Spleen (tissue), 11 donors: ENCODE measurements around the gene C15orf40. TPM values are rescaled to one million over a fixed set of nuclear protein-coding genes. Genes with fewer than 3 reads are reported as not detected.

Experiments
- DNase-seq: peaks from one replicate; pipeline ENCODE4 v3.0.0-alpha.2; 2020
- H3K27ac ChIP-seq, 8 donors: fragments of 200-600 bp; sonication (generic) in 7 of 8; 1 replicate in 4 of 8; 2 replicates in 4 of 8; pipeline versions ENCODE4 v1.5.0 to v1.8.0; 2016 to 2021; ENCODE audit warnings: inconsistent platforms in 4 of 8, mild to moderate bottlenecking in 4 of 8, moderate library complexity in 1 of 8
- H3K27me3 ChIP-seq, 7 donors: fragments of 200-600 bp; sonication (generic) in 6 of 7; replicated peaks in 1 of 7; 1 replicate in 4 of 7; 2 replicates in 3 of 7; pipeline versions ENCODE4 v1.5.0 to v1.8.0; 2016 to 2021; ENCODE audit warnings: inconsistent platforms in 3 of 7, mild to moderate bottlenecking in 1 of 7
- H3K36me3 ChIP-seq, 6 donors: fragments of 200-600 bp; sonication (generic) in 5 of 6; 1 replicate in 4 of 6; 2 replicates in 2 of 6; pipeline versions ENCODE4 v1.5.0 to v1.8.0; 2016 to 2021; ENCODE audit warnings: inconsistent platforms in 2 of 6
- H3K4me1 ChIP-seq, 6 donors: fragments of 200-600 bp; sonication (generic) in 5 of 6; 1 replicate in 3 of 6; 2 replicates in 3 of 6; pipeline versions ENCODE4 v1.5.0 to v1.8.0; 2016 to 2021; ENCODE audit warnings: inconsistent platforms in 3 of 6
- H3K4me3 ChIP-seq, 8 donors: fragments of 200-600 bp; sonication (generic) in 7 of 8; 1 replicate in 4 of 8; 2 replicates in 4 of 8; pipeline versions ENCODE4 v1.5.0 to v1.8.0; 2016 to 2021; ENCODE audit warnings: inconsistent platforms in 4 of 8, mild to moderate bottlenecking in 4 of 8, moderate library complexity in 2 of 8
- H3K9me3 ChIP-seq, 8 donors: fragments of 200-600 bp; sonication (generic) in 7 of 8; 1 replicate in 4 of 8; 2 replicates in 4 of 8; pipeline versions ENCODE4 v1.5.0 to v1.8.0; 2016 to 2021; ENCODE audit warnings: inconsistent platforms in 4 of 8
- POLR2A ChIP-seq, 3 donors: fragments of 450-650 bp; IDR thresholded peaks; one replicate each; pipeline ENCODE4 v1.5.1; 2017; ENCODE audit warnings: antibody characterized with exemption in 3 of 3, mild to moderate bottlenecking in 1 of 3
- POLR2AphosphoS5 ChIP-seq, 3 donors: sonication (generic); formaldehyde crosslinking; IDR thresholded peaks; one replicate each; pipeline ENCODE4 v1.5.1; 2017; ENCODE audit warnings: antibody characterized with exemption in 3 of 3
- WGBS, 5 donors: extraction: QIAGEN DNeasy Blood & Tissue Kit in 3 of 5; methylation state at CpG; one replicate each; pipeline versions ENCODE4 v1.1.5 to v1.1.7; 2013 to 2018; 5-methylcytosine and 5-hydroxymethylcytosine counted together
- intact Hi-C: fragments of 100-400 bp; cut with DNase I; formaldehyde crosslinking; loops from one replicate; pipeline ENCODE4 v1.15.0; 2023; ENCODE audit warnings: low total_unique reads
- polyA plus RNA-seq, 3 donors: library from polyadenylated mRNA; stranded (reverse); fragments of 200-250 nt; gene quantifications; one replicate each; pipeline ENCODE4 v1.2.1, GENCODE V29; 2013
- total RNA-seq, 7 donors: library from RNA; depleted of rRNA in 3 of 7; stranded (reverse); fragments of >200 nt in 3 of 7; fragmentation: NEBNext Ultra II Directional in 4 of 7; extraction: Animal tissue kit (Norgen Biotek cat#: 25700) in 4 of 7; gene quantifications; one replicate each; pipeline versions ENCODE4 v1.1.0 to v1.2.1, GENCODE V29; 2016 to 2021
- TF ChIP-seq, protein P1 (sequence below), 11 experiments: fragments of 200-600 bp in 7 of 11; fragments of 450-650 bp in 4 of 11; sonication (generic) in 4 of 11; IDR thresholded peaks in 8 of 11; conservative IDR thresholded peaks in 3 of 11; 1 replicate in 7 of 11; 2 replicates in 4 of 11; pipeline versions ENCODE4 v1.4.0 to v1.8.0; 2016 to 2021; ENCODE audit warnings: antibody characterized with exemption in 11 of 11, inconsistent platforms in 4 of 11, mild to moderate bottlenecking in 1 of 11
- donor health status: healthy with polysubstance abuse.
- donor health status: DM: no; HTN: no; CAD: no; lungs with moderate emphysema.
- donor health status: DM: no; HTN: no; CAD: no.
- donor health status: Bipolar disorder and iron deficiency.
- donor health status: healthy.
- donor health status: DM: no; HTN: no; CAD: no.
- donor health status: DM: yes; HTN: yes; CAD: no.

Gene C15orf40
- total and polyA plus RNA-seq, 10 donors = 12.9 to 34.9 (median 23.0) TPM

DNA sequence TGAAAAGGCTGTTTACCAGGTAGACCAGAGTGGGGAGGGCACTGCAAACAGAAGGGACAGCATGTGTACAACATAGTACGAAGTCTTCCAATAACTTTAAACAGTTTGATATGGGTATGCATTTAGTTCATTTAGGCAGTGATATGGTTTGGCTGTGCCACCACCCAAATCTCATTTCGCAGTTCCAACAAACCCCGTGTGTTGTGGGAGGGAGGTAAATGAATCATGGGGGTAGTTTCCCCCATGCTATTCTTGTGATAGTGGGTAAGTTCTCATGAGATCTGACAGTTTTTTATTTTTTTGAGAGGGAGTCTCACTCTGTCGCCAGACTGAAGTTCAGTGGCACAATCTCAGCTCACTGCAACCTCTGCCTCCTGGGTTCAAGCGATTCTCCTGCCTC is 33.0 kb downstream of the C15orf40 start:
- Histone ChIP-seq H3K27ac (no peak overlapping the region), H3K4me3 (no peak overlapping the region)
- intact Hi-C loops = no loop called here

DNA sequence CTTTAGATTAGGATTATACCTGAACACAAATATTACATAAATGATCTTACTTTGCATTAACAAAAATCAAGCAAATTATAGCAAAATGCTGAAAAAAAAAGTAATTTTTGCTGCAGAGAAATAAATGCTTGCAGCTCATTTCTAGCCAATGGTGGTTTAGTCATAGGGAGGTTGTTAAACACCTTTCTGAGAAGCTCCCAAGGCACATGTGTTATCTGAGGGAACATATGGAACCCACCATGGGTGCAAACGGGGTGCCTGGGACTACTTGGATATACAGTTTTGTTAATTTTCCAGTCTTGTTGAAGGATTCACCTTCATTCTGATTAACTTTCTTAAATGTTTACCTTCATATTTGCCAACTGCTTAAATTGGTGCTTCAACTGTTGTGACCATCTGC is 34.4 kb downstream of the C15orf40 start:
- Histone ChIP-seq H3K36me3 (peaks cover 0 to 3% (median 0%) of the 10 kb centered on the region in 6 donors), H3K4me3 (no peak overlapping the region), H3K9me3 (no peaks in the 10 kb centered on the region), H3K27ac (no peak overlapping the region), H3K4me1 (no peaks in the 10 kb centered on the region), H3K27me3 (no peaks in the 10 kb centered on the region)
- DNase-seq = no peak
- WGBS, 5 donors = 81 to 96% (median 86%) methylated on average over 1 of the region's 1 CpG
- intact Hi-C loops = no loop called here
- TF ChIP-seq, protein P1, sequence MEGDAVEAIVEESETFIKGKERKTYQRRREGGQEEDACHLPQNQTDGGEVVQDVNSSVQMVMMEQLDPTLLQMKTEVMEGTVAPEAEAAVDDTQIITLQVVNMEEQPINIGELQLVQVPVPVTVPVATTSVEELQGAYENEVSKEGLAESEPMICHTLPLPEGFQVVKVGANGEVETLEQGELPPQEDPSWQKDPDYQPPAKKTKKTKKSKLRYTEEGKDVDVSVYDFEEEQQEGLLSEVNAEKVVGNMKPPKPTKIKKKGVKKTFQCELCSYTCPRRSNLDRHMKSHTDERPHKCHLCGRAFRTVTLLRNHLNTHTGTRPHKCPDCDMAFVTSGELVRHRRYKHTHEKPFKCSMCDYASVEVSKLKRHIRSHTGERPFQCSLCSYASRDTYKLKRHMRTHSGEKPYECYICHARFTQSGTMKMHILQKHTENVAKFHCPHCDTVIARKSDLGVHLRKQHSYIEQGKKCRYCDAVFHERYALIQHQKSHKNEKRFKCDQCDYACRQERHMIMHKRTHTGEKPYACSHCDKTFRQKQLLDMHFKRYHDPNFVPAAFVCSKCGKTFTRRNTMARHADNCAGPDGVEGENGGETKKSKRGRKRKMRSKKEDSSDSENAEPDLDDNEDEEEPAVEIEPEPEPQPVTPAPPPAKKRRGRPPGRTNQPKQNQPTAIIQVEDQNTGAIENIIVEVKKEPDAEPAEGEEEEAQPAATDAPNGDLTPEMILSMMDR (IDR thresholded peaks at IDR 0.05 in 8 of 11, conservative IDR thresholded peaks at IDR 0.05 in 3 of 11) = no peak
- no peak for TF ChIP-seq POLR2AphosphoS5 (IDR thresholded peaks at IDR 0.05)
- no peak for TF ChIP-seq POLR2A (IDR thresholded peaks at IDR 0.05)

More for the DNA sequence above, 33.0 kb downstream of the C15orf40 start:
- WGBS, 5 donors = 85 to 95% (median 89%) methylated on average over 5 of the region's 5 CpGs
- Histone ChIP-seq H3K9me3 (no peaks in the 10 kb centered on the region), H3K27me3 (no peaks in the 10 kb centered on the region), H3K36me3 (peaks cover 0 to 3% (median 0%) of the 10 kb centered on the region in 6 donors), H3K4me1 (no peaks in the 10 kb centered on the region)
- TF ChIP-seq, protein P1 (IDR thresholded peaks at IDR 0.05 in 8 of 11, conservative IDR thresholded peaks at IDR 0.05 in 3 of 11) = no peak
- TF ChIP-seq POLR2AphosphoS5 (IDR thresholded peaks at IDR 0.05) = no peak
- no peak for TF ChIP-seq POLR2A (IDR thresholded peaks at IDR 0.05)
- DNase-seq = no peak

DNA sequence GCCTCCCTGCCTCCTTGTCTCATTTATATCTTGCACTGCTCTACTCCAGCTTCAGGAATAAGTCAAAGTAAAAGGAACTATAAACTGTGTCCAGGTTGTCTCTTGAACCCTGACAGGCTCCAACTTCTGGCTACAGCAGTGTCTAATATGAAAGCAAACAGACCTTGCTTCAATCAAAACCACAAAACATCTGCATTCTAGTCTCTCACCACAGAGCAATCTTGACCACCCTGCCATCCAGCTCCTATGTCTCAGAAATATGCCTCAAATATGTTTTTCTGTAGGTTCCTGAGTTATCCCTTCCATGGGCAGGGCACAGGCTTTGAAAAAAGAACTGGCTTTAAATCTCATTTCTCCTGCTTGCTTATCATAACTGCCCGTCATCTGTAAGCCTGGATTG is 38.4 kb downstream of the C15orf40 start:
- no peak for DNase-seq
- 78 to 97% (median 89%) methylated on average over 1 of the region's 1 CpG for WGBS, 5 donors
- no peak overlapping the region for H3K27ac ChIP-seq
- intact Hi-C loops = no loop called here
- TF ChIP-seq POLR2A (IDR thresholded peaks at IDR 0.05) (no peak), POLR2AphosphoS5 (IDR thresholded peaks at IDR 0.05) (no peak)
- TF ChIP-seq, protein P1 (IDR thresholded peaks at IDR 0.05 in 8 of 11, conservative IDR thresholded peaks at IDR 0.05 in 3 of 11) = no peak
- no peaks in the 10 kb centered on the region for H3K9me3 ChIP-seq
- H3K27me3 ChIP-seq = no peaks in the 10 kb centered on the region
- H3K36me3 ChIP-seq = peaks cover 0 to 2% (median 0%) of the 10 kb centered on the region in 6 donors
- H3K4me1 ChIP-seq = no peaks in the 10 kb centered on the region
- no peak overlapping the region for H3K4me3 ChIP-seq

DNA sequence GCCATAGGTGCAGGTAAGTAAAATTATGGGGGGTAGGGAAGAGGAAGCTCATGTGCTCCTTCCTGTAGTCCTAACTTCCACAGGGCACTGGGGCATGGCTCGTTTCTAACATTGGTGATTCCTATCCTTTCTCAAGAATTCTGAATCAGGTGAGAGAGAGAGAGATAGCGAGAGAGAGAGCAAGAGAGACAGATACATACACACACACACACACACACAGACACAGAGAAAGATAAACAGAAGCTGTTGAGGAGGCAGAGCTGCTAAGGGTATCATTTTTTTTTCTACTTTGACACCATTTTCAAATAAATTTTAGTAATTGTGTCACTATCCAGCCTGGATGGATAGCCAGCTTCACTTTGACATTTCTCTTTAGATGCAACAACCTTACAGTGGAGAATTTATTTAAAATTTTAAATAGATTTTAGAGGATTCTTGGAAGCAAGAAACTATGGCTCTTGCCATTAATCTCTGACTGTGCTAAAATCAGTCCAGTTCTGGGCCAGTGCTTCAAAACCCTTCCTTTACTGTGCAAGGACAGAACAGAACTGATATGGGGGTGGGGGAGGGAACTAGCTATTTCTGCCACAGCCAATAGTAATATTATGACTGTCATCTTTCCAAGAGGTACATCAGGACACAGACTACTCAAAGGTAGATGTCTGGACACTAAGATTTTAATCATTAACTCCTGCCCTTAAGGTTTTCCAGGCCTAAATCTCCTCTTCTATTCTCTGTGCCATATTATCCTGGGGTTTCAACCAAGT is 40.0 kb downstream of the C15orf40 start:
- H3K4me3 ChIP-seq = no peak overlapping the region
- no peaks in the 10 kb centered on the region for H3K4me1 ChIP-seq
- H3K27ac ChIP-seq = no peak overlapping the region
- intact Hi-C loops = no loop called here
- H3K27me3 ChIP-seq = no peaks in the 10 kb centered on the region
- no peaks in the 10 kb centered on the region for H3K9me3 ChIP-seq
- 64 to 94% (median 74%) methylated on average over 2 of the region's 2 CpGs for WGBS, 5 donors
- H3K36me3 ChIP-seq = no peaks in the 10 kb centered on the region
- no peak for DNase-seq
- TF ChIP-seq, protein P1 (IDR thresholded peaks at IDR 0.05 in 8 of 11, conservative IDR thresholded peaks at IDR 0.05 in 3 of 11) = no peak
- TF ChIP-seq POLR2A (IDR thresholded peaks at IDR 0.05) = no peak
- TF ChIP-seq POLR2AphosphoS5 (IDR thresholded peaks at IDR 0.05) = no peak
